COR-L47 (cell line): Measurements from ENCODE around the gene DPEP2NB.
"Not testable (repeated sequence)": the region's sequence is repeated elsewhere in the genome, so short reads cannot be mapped to it uniquely, and the experiment has no call there.

Experiments
- DNase-seq: peaks from one replicate; lab custom pipeline; 2025; lab: John Stamatoyannopoulos, UW

Gene DPEP2NB

GRCh38 chr16:68015681-68016080 is at the start of gene DPEP2NB:
Gene DPEP2NB, minus strand, starts transcription at chr16:68015911. Its CDS starts 141 bp downstream, at chr16:68015770.
- no peak for DNase-seq

- peak; percentile 31 for DNase-seq
These were observed 49.2 kb upstream of the DPEP2NB start for GRCh38 chr16:68064791-68065365.

- no peak for DNase-seq
These were observed 47.2 kb upstream of the DPEP2NB start for GRCh38 chr16:68062910-68063393.

GRCh38 chr16:68061396-68061795 is 45.7 kb upstream of the DPEP2NB start:
- DNase-seq, result no peak

- no peak for DNase-seq
These were observed 44.1 kb upstream of the DPEP2NB start for GRCh38 chr16:68059804-68060203.

GRCh38 chr16:68055395-68055794 is 39.7 kb upstream of the DPEP2NB start:
- no peak for DNase-seq

- no peak for DNase-seq
These were observed 33.7 kb upstream of the DPEP2NB start for GRCh38 chr16:68049449-68049848.

- DNase-seq, result no peak
These were observed 32.3 kb upstream of the DPEP2NB start for GRCh38 chr16:68047987-68048386.

GRCh38 chr16:68046106-68046505 is 30.4 kb upstream of the DPEP2NB start:
- DNase-seq, result no peak

GRCh38 chr16:68041783-68042182 is 26.1 kb upstream of the DPEP2NB start:
- no peak for DNase-seq

- DNase-seq, result peak; percentile 66
These were observed 25.0 kb upstream of the DPEP2NB start for GRCh38 chr16:68040506-68041288.

GRCh38 chr16:68037841-68038597 is 22.3 kb upstream of the DPEP2NB start:
- DNase-seq, result no peak

- no peak for DNase-seq
These were observed 19.5 kb upstream of the DPEP2NB start for GRCh38 chr16:68035227-68035626.

GRCh38 chr16:68033101-68033500 is 17.4 kb upstream of the DPEP2NB start:
- DNase-seq, result no peak

- no peak for DNase-seq
These were observed 16.2 kb upstream of the DPEP2NB start for GRCh38 chr16:68031951-68032350.

GRCh38 chr16:68030108-68030507 is 14.4 kb upstream of the DPEP2NB start:
- DNase-seq, result not testable (repeated sequence)

GRCh38 chr16:68028996-68029395 is 13.3 kb upstream of the DPEP2NB start:
- DNase-seq, result no peak

- peak; percentile 73 for DNase-seq
These were observed 7.2 kb upstream of the DPEP2NB start, which contains the start of the genes DDX28 and DUS2 for GRCh38 chr16:68022728-68023537. Gene DDX28, minus strand, starts transcription at chr16:68023232. Its CDS starts 30 bp downstream, at chr16:68023202. Gene DUS2, plus strand, starts transcription at chr16:68023284. Its CDS starts 14,740 bp downstream, at chr16:68038024.

- no peak for DNase-seq
These were observed 6.6 kb upstream of the DPEP2NB start for GRCh38 chr16:68022278-68022727.

- no peak for DNase-seq
These were observed 5.8 kb upstream of the DPEP2NB start for GRCh38 chr16:68021490-68021889.

- DNase-seq, result no peak
These were observed 3.5 kb upstream of the DPEP2NB start for GRCh38 chr16:68019167-68019680.
